ENCODE measurements around the gene INSR. TPM values are rescaled to one million over a fixed set of nuclear protein-coding genes. Genes with fewer than 3 reads are reported as not detected.

Gene INSR
- total and polyA plus RNA-seq, 2 donors from 2014 or later: 15.5 to 50.4 TPM

DNA sequence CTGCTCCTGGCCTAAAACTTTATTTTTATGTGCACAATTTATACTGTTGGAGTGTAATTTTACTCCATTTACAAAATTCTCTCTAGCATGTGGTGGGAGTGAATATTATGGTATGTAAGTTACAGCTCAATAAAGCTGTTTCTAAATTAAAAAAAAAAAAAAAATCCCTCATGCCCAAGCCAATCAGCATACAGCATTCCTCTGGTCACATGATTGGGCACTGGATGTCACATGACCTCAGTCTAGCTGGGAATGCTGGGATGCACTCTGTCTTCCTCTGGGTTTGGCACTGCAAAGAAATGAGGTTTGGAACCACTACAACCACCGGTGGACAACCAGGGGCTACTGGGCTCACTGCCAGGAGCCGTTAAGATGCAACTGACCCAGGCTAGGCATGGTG, 157.1 kb downstream of the INSR start:
- intact Hi-C loops (cut with DNase I): no loop called here
- Histone ChIP-seq H3K4me1 (ENCODE audit: control insufficient read depth in 2 of 3, insufficient read depth in 2 of 3, low read depth in 1 of 3, low read length in 3 of 3) (peaks cover 0 to 4% (median 0%) of the 10 kb centered on the region in 3 donors), H3K4me3 (ENCODE audit: low read length in 3 of 3) (no peak overlapping the region), H3K27me3 (ENCODE audit: control insufficient read depth, insufficient read depth, low read length) (no peaks in the 10 kb centered on the region), H3K9ac (ENCODE audit: low read length in 3 of 3) (no peak overlapping the region), H3K36me3 (ENCODE audit: control insufficient read depth in 2 of 3, insufficient read depth in 3 of 3, low read length in 3 of 3) (peaks cover 6 to 45% (median 17%) of the 10 kb centered on the region in 3 donors), H3K27ac (ENCODE audit: low read depth in 2 of 2, low read length in 2 of 2) (no peak overlapping the region), H3K9me3 (ENCODE audit: control insufficient read depth in 2 of 3, insufficient read depth in 1 of 3, low read length in 3 of 3) (no peaks in the 10 kb centered on the region)
- TF ChIP-seq, protein P1, sequence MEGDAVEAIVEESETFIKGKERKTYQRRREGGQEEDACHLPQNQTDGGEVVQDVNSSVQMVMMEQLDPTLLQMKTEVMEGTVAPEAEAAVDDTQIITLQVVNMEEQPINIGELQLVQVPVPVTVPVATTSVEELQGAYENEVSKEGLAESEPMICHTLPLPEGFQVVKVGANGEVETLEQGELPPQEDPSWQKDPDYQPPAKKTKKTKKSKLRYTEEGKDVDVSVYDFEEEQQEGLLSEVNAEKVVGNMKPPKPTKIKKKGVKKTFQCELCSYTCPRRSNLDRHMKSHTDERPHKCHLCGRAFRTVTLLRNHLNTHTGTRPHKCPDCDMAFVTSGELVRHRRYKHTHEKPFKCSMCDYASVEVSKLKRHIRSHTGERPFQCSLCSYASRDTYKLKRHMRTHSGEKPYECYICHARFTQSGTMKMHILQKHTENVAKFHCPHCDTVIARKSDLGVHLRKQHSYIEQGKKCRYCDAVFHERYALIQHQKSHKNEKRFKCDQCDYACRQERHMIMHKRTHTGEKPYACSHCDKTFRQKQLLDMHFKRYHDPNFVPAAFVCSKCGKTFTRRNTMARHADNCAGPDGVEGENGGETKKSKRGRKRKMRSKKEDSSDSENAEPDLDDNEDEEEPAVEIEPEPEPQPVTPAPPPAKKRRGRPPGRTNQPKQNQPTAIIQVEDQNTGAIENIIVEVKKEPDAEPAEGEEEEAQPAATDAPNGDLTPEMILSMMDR (IDR thresholded peaks at IDR 0.05; ENCODE audit: borderline replicate concordance, extremely low read depth, insufficient read depth): no peak
- no peak for FAIRE-seq
- no peak for DNase-seq

DNA sequence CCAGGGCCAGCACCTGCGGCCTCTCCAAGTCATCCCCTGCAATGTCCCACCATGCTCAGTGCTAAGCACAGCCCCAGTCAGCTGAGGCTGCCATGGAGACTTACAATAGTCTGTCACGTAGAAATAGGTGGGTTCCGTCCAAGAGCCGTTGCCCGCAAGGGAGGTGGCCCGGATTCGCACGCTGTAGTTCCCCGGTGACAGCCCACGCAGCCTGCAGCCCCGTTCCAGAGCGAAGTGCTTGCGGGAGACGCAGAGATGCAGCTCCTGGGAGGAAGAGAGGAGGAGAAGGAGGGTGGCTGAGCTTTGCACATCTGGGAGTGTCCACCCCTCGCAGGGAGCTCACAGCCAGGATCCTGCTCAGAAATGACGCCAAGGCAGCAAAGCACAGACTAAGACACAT, 162.2 kb downstream of the INSR start:
- Histone ChIP-seq H3K4me3 (ENCODE audit: low read length in 3 of 3) (no peak overlapping the region), H3K9ac (ENCODE audit: low read length in 3 of 3) (no peak overlapping the region), H3K4me1 (ENCODE audit: control insufficient read depth in 2 of 3, insufficient read depth in 2 of 3, low read depth in 1 of 3, low read length in 3 of 3) (peaks cover 0 to 4% (median 0%) of the 10 kb centered on the region in 3 donors), H3K27ac (ENCODE audit: low read depth in 2 of 2, low read length in 2 of 2) (no peak overlapping the region), H3K36me3 (ENCODE audit: control insufficient read depth in 2 of 3, insufficient read depth in 3 of 3, low read length in 3 of 3) (peaks cover 0 to 37% (median 24%) of the 10 kb centered on the region in 3 donors), H3K9me3 (ENCODE audit: control insufficient read depth in 2 of 3, insufficient read depth in 1 of 3, low read length in 3 of 3) (no peaks in the 10 kb centered on the region), H3K27me3 (ENCODE audit: control insufficient read depth, insufficient read depth, low read length) (no peaks in the 10 kb centered on the region)
- FAIRE-seq (no peak), DNase-seq (no peak)
- TF ChIP-seq, protein P1 (IDR thresholded peaks at IDR 0.05; ENCODE audit: borderline replicate concordance, extremely low read depth, insufficient read depth): no peak
- intact Hi-C loops (cut with DNase I): no loop called here

- intact Hi-C loops (cut with DNase I): no loop called here
- DNase-seq (no peak), FAIRE-seq (no peak)
- Histone ChIP-seq H3K27ac (ENCODE audit: low read depth in 2 of 2, low read length in 2 of 2) (no peak overlapping the region), H3K27me3 (ENCODE audit: control insufficient read depth, insufficient read depth, low read length) (no peaks in the 10 kb centered on the region), H3K36me3 (ENCODE audit: control insufficient read depth in 2 of 3, insufficient read depth in 3 of 3, low read length in 3 of 3) (peaks cover 11 to 49% (median 40%) of the 10 kb centered on the region in 3 donors), H3K4me1 (ENCODE audit: control insufficient read depth in 2 of 3, insufficient read depth in 2 of 3, low read depth in 1 of 3, low read length in 3 of 3) (no peaks in the 10 kb centered on the region), H3K9me3 (ENCODE audit: control insufficient read depth in 2 of 3, insufficient read depth in 1 of 3, low read length in 3 of 3) (peaks cover 0 to 12% (median 4%) of the 10 kb centered on the region in 3 donors), H3K9ac (ENCODE audit: low read length in 3 of 3) (no peak overlapping the region), H3K4me3 (ENCODE audit: low read length in 3 of 3) (no peak overlapping the region)
- TF ChIP-seq, protein P1 (IDR thresholded peaks at IDR 0.05; ENCODE audit: borderline replicate concordance, extremely low read depth, insufficient read depth): no peak
Observed at GRCh38 chr19:7130043-7130442, 164.2 kb downstream of the INSR start.

GRCh38 chr19:7126132-7126531, 168.1 kb downstream of the INSR start:
- H3K9ac ChIP-seq (ENCODE audit: low read length in 3 of 3): no peak overlapping the region
- no peaks in the 10 kb centered on the region for H3K27me3 ChIP-seq (ENCODE audit: control insufficient read depth, insufficient read depth, low read length)
- DNase-seq (no peak), FAIRE-seq (no peak)
- no peak overlapping the region for H3K4me3 ChIP-seq (ENCODE audit: low read length in 3 of 3)
- H3K27ac ChIP-seq (ENCODE audit: low read depth in 2 of 2, low read length in 2 of 2): no peak overlapping the region
- H3K36me3 ChIP-seq (ENCODE audit: control insufficient read depth in 2 of 3, insufficient read depth in 3 of 3, low read length in 3 of 3): peaks cover 11 to 59% (median 43%) of the 10 kb centered on the region in 3 donors
- no peaks in the 10 kb centered on the region for H3K4me1 ChIP-seq (ENCODE audit: control insufficient read depth in 2 of 3, insufficient read depth in 2 of 3, low read depth in 1 of 3, low read length in 3 of 3)
- peaks cover 0 to 12% (median 4%) of the 10 kb centered on the region in 3 donors for H3K9me3 ChIP-seq (ENCODE audit: control insufficient read depth in 2 of 3, insufficient read depth in 1 of 3, low read length in 3 of 3)
- intact Hi-C loops (cut with DNase I): no loop called here
- TF ChIP-seq, protein P1 (IDR thresholded peaks at IDR 0.05; ENCODE audit: borderline replicate concordance, extremely low read depth, insufficient read depth): no peak

Measured in kidney (tissue), 14 donors.